GM23248 (cell line): Measurements from ENCODE around the gene TOP3B.

Experiments used
- EZH2 ChIP-seq: fragments of 200-600 bp; sonication (generic); IDR thresholded peaks from 2 replicates; pipeline ENCODE4 v1.6.1; 2018; ENCODE audit warnings: antibody characterized with exemption, mild to moderate bottlenecking; ENCODE audit not compliant: insufficient read depth, poor library complexity, severe bottlenecking
- EZH2phosphoT487 ChIP-seq: fragments of 200-600 bp; sonication (generic); IDR thresholded peaks from 2 replicates; pipeline ENCODE4 v1.6.1; 2018; ENCODE audit warnings: antibody characterized with exemption, moderate library complexity, mild to moderate bottlenecking, low read depth; ENCODE audit not compliant: insufficient read depth

DNA sequence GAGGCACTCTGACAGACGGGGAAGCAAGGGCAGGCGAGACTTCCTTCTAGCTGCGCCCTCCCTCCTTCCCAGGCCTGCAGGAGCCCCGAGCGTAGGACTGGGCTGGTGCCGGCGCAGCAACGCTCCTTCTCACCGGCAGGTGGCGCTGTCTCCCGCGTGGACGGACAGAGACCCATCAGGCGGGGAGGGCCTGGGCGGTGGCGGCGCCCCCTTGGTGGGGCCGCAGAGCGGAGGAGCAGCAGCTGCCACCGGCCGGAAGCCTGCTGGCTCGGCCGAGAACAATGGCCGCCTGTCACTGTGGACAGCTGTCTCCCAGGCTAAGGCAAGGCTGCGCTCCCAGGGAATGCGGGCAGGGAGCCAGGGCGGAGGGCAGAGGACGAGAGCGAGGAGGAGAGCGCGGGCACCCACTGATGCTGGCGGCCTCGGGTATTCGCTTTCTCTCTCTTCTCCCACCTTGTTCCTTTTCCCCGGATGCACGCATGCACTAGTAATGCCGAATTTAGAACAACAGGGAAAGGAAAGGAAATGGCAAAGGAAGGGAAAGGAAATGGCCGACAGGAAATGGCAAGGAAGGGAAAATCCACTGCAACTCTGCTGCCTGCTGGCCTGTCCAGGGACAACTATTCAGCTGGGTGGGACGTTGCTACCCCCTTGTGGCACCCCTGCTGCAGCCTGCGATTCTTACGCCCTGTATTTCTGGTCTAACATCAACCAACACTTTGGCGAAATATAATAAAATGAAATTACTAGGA is 44.3 kb downstream of the TOP3B start:
- TF ChIP-seq EZH2: no peak
- no peak for TF ChIP-seq EZH2phosphoT487
